Measurements from ENCODE around the gene ODC1.

DNA sequence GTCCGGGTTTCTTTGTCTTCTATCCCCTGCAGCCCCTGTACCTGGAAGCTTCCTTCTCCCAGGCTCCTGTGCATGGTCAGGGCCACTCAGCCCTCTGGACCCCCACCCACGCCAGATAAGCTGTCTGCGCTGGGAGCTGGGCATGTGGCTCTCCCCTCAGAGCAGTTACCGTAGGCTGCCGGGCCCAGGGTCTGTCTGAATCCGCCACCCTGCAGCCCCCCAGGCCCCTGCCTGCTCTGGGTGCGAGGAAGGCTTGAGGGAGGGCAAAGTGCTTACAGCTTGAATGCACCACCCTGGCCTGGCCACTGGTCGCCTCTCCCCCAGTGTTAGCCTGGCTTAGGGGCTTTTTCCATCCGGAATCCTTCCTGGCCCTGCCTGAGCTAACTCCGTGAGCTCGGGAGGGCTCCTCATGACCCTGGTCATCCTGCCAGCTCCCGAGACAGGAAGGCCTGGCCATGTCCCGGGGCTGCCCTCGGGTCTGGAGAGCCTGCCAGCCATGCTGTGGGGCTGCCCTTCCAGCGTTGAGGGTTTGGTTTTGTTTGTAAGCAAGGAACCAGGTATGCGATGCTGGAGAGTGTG lies 50.7 kb downstream of the ODC1 start:
- TF ChIP-seq EZH2 (IDR thresholded peaks at IDR 0.05; ENCODE audit: borderline replicate concordance, low read depth, low read length, severe bottlenecking): no peak
- no peak for TF ChIP-seq POLR2AphosphoS5 (IDR thresholded peaks at IDR 0.05; ENCODE audit: insufficient read depth, low read depth, low read length)
- TF ChIP-seq CTCF (IDR thresholded peaks at IDR 0.05; ENCODE audit: extremely low read depth in 1 of 2, insufficient read depth in 1 of 2, low read depth in 1 of 2, low read length in 2 of 2): no peak
- no peak for TF ChIP-seq POLR2A (IDR thresholded peaks at IDR 0.05; ENCODE audit: low read depth, low read length)
- TF ChIP-seq GATA2 (IDR thresholded peaks at IDR 0.05; ENCODE audit: insufficient read depth, insufficient read length, low read depth, low read length): no peak
- TF ChIP-seq JUN (IDR thresholded peaks at IDR 0.05; ENCODE audit: borderline replicate concordance, insufficient read depth, insufficient read length, low read depth): no peak
- TF ChIP-seq MAX (IDR thresholded peaks at IDR 0.05; ENCODE audit: insufficient read depth, insufficient read length): no peak
